SU-DHL-6 (cell line): ENCODE measurements around the gene ISY1.

Experiments
- H2AFZ ChIP-seq: fragments of 200-600 bp; sonication (generic); 2 replicates; pipeline ENCODE4 v1.6.1; 2014; ENCODE audit warnings: low read depth, mild to moderate bottlenecking, moderate library complexity, mixed read lengths, antibody characterized with exemption, low read length; ENCODE audit not compliant: severe bottlenecking
- H3F3A ChIP-seq: fragments of 200-600 bp; shearing (Covaris generic); 2 replicates; pipeline ENCODE4 v1.6.0; 2016; ENCODE audit warnings: antibody characterized with exemption, mild to moderate bottlenecking; ENCODE audit not compliant: insufficient read depth
- H3K27ac ChIP-seq: fragments of 200-600 bp; sonication (generic); 2 replicates; pipeline ENCODE4 v1.5.1; 2016; ENCODE audit warnings: low read depth, mild to moderate bottlenecking, low read length, moderate library complexity, mixed read lengths
- H3K27me3 ChIP-seq: fragments of 200-600 bp; sonication (generic), shearing (Covaris generic); 2 replicates; pipeline ENCODE4 v1.6.0; 2014; ENCODE audit warnings: mild to moderate bottlenecking, low read length
- H3K36me3 ChIP-seq: fragments of 200-600 bp; sonication (generic); 2 replicates; pipeline ENCODE4 v1.6.1; 2014; ENCODE audit warnings: mild to moderate bottlenecking, low read length, mixed read lengths
- H3K4me2 ChIP-seq: fragments of 300-600, 200-600 bp; shearing (Covaris generic), sonication (generic); 2 replicates; pipeline ENCODE4 v1.6.0; 2014; ENCODE audit warnings: low read length, low read depth, mild to moderate bottlenecking; ENCODE audit not compliant: poor library complexity, severe bottlenecking
- H3K4me3 ChIP-seq: fragments of 200-600 bp; sonication (generic); 2 replicates; pipeline ENCODE4 v1.5.1; 2014; ENCODE audit warnings: antibody characterized with exemption, low read length, mild to moderate bottlenecking, mixed read lengths; ENCODE audit not compliant: insufficient read depth, poor library complexity, severe bottlenecking
- H3K79me2 ChIP-seq: fragments of 200-600 bp; sonication (generic); 2 replicates; pipeline ENCODE4 v1.6.1; 2014; ENCODE audit warnings: mild to moderate bottlenecking, low read length, moderate library complexity; ENCODE audit not compliant: insufficient read depth
- H3K9ac ChIP-seq: fragments of 200-600 bp; sonication (generic); 2 replicates; pipeline ENCODE4 v1.7.0; 2014; ENCODE audit warnings: mild to moderate bottlenecking, low read length
- H3K9me2 ChIP-seq: fragments of 200-600 bp; sonication (generic); replicated peaks from 2 replicates; pipeline ENCODE4 v1.6.1; 2014; ENCODE audit warnings: low read length; ENCODE audit not compliant: insufficient read depth
- H3K9me3 ChIP-seq: fragments of 200-600 bp; sonication (generic); 2 replicates; pipeline ENCODE4 v1.6.1; 2014; ENCODE audit warnings: low read length, mixed read lengths; ENCODE audit not compliant: insufficient read depth
- H4K20me1 ChIP-seq: fragments of 200-600 bp; sonication (generic); 2 replicates; pipeline ENCODE4 v1.6.1; 2014; ENCODE audit warnings: low read depth, mild to moderate bottlenecking, antibody characterized with exemption, low read length, moderate library complexity, mixed read lengths
- CTCF ChIP-seq: fragments of 200-600 bp; sonication (generic); IDR thresholded peaks from one replicate; pipeline ENCODE4 v1.5.1; 2017; ENCODE audit warnings: antibody characterized with exemption, mild to moderate bottlenecking, low read length, moderate library complexity; ENCODE audit not compliant: insufficient read depth, poor library complexity, severe bottlenecking
- EZH2phosphoT487 ChIP-seq: fragments of 200-600 bp; sonication (generic), shearing (Covaris generic); conservative IDR thresholded peaks from 2 replicates; pipeline ENCODE4 v1.6.1; 2018; ENCODE audit warnings: mild to moderate bottlenecking, antibody characterized with exemption, low read length, moderate library complexity, mixed read lengths

ISY1 gene

GRCh38 chr3:129160891-129161859 is at the start of gene ISY1:
TSS of gene ISY1 (minus strand) at chr3:129161063. CDS start at chr3:129160975, 88 bp downstream.
- Histone ChIP-seq H3K27me3 (no peaks in the 10 kb centered on the region), H3F3A (peaks cover 38% of the 10 kb centered on the region), H3K4me2 (peak within 1 kb of the TSS; percentile 91), H3K9ac (peak within 1 kb of the TSS; percentile 69), H3K9me3 (no peaks in the 10 kb centered on the region), H3K79me2 (peaks cover 23% of the 10 kb centered on the region), H2AFZ (peak within 1 kb of the TSS; percentile 74), H3K36me3 (peaks cover 16% of the 10 kb centered on the region; the same call in 1 of the 2 replicates), H4K20me1 (no peaks in the 10 kb centered on the region), H3K27ac (peak within 1 kb of the TSS; percentile 98), H3K4me3 (peak within 1 kb of the TSS; percentile 95), H3K9me2 (no peaks in the 10 kb centered on the region)
- TF ChIP-seq CTCF (peak; percentile 64), EZH2phosphoT487 (no peak)

DNA sequence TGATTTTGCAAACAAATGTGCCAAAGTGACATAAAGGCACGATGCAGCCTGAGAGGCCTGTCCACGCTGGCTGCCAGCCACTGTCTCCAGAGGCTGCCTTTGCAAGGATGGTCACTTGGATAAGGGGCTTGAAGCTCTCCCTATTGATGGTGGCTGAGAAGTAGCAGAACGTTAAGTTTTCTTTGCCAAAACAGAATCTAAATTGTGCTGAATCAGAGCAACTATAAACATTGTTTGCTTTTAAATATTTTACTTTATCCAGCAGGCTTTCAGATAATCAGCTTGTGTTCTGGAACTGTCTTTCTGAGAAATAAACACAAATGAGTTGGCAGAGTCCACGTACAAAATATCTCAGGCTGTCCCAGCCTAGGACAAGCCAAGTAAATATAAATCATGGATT is 46.6 kb upstream of the ISY1 start:
- Histone ChIP-seq H3K9me3 (no peaks in the 10 kb centered on the region), H3K79me2 (no peaks in the 10 kb centered on the region), H3K9ac (no peak overlapping the region), H3K9me2 (no peaks in the 10 kb centered on the region), H3K4me2 (no peak overlapping the region), H2AFZ (no peak overlapping the region), H4K20me1 (no peaks in the 10 kb centered on the region), H3K36me3 (no peaks in the 10 kb centered on the region), H3F3A (no peaks in the 10 kb centered on the region), H3K27ac (no peak overlapping the region), H3K27me3 (no peaks in the 10 kb centered on the region), H3K4me3 (no peak overlapping the region)
- TF ChIP-seq EZH2phosphoT487 = no peak
- TF ChIP-seq CTCF = no peak

DNA sequence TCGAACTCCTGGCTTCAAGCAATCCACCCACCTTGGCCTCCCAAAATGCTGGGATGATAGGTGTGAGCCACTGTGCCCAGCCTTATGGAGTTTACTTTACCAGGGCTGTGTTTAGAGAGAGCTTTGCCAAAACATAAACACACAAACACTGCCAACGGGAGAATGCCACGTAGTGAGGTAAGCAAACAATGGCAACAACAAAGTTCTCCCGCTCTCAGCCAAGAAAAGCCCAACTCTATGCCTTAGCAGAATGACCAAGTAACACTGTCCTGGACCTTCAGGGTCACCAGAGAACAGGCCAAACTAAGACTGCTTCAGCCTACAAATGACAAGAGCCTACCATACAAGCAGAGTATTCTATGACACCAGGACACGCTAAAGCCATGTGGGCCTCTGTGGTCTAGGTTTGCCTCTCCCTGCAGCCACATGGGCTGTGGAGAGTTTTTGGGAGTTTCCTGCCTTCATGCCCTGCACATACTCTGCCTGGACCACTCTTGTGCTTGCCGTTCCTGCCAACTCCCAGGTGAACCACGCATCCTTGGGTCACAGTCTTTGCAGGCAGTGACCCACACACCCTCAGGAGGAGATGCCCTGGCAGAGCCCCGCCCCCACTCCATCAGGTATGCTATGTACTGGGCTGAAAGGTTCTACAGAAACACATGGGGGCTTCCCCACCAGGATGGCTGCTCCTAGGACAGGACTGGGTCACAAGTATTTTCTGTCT is 44.4 kb upstream of the ISY1 start:
- Histone ChIP-seq H3K27ac (no peak overlapping the region), H3K9ac (no peak overlapping the region), H3K79me2 (no peaks in the 10 kb centered on the region), H3K27me3 (no peaks in the 10 kb centered on the region), H3K9me2 (no peaks in the 10 kb centered on the region), H2AFZ (no peak overlapping the region), H3K4me3 (no peak overlapping the region), H4K20me1 (no peaks in the 10 kb centered on the region), H3K4me2 (no peak overlapping the region), H3K36me3 (no peaks in the 10 kb centered on the region), H3K9me3 (no peaks in the 10 kb centered on the region), H3F3A (no peaks in the 10 kb centered on the region)
- TF ChIP-seq EZH2phosphoT487 (no peak), CTCF (no peak)
